Stimulated activated CD4-positive, alpha-beta T cell treated with anti-CD3 and anti-CD28 coated beads, Interleukin-4, amount 100 ng/mL, for 4 hours (primary cell): ENCODE results near the gene DNAJC4.

Experiments used
- DNase-seq, 2 experiments: peaks; one replicate each; pipeline ENCODE4 v3.0.0-alpha.2; 2020

The DNAJC4 gene

GRCh38 chr11:64208796-64209562, 21.4 kb upstream of the DNAJC4 start:
- DNase-seq, result no peak

- no peak for DNase-seq
These were observed 20.8 kb upstream of the DNAJC4 start for GRCh38 chr11:64209563-64209843.

GRCh38 chr11:64210301-64211020, 19.9 kb upstream of the DNAJC4 start:
- DNase-seq, result no peak

GRCh38 chr11:64211181-64211872, 19.0 kb upstream of the DNAJC4 start:
- no peak for DNase-seq

- no peak for DNase-seq
These were observed 13.5 kb upstream of the DNAJC4 start for GRCh38 chr11:64216879-64217278.

- DNase-seq, result no peak
These were observed 11.6 kb upstream of the DNAJC4 start for GRCh38 chr11:64218628-64219353.

- DNase-seq, result no peak
These were observed 11.0 kb upstream of the DNAJC4 start for GRCh38 chr11:64219354-64219684.

GRCh38 chr11:64219755-64220154, 10.6 kb upstream of the DNAJC4 start:
- no peak for DNase-seq

GRCh38 chr11:64220271-64220670, 10.1 kb upstream of the DNAJC4 start:
- no peak for DNase-seq

GRCh38 chr11:64220798-64221197, 9.6 kb upstream of the DNAJC4 start:
- no peak for DNase-seq

- no peak for DNase-seq
These were observed 7.7 kb upstream of the DNAJC4 start for GRCh38 chr11:64222651-64223000.

- no peak for DNase-seq
These were observed 7.2 kb upstream of the DNAJC4 start for GRCh38 chr11:64223001-64223651.

GRCh38 chr11:64224151-64224890, 6.0 kb upstream of the DNAJC4 start:
- no peak for DNase-seq

- no peak for DNase-seq
These were observed 5.3 kb upstream of the DNAJC4 start for GRCh38 chr11:64224891-64225607.

GRCh38 chr11:64225608-64226506, 4.5 kb upstream of the DNAJC4 start, which contains the start of the genes NUDT22 and TRPT1:
Gene NUDT22, plus strand, starts transcription at chr11:64226274. Its CDS starts 379 bp downstream, at chr11:64226653.
Gene TRPT1, minus strand, starts transcription at chr11:64226186. Its CDS starts 326 bp downstream, at chr11:64225860.
- DNase-seq, result peak; percentile 88 to 93

- peak; percentile 46 to 56 for DNase-seq
These were observed 3.8 kb upstream of the DNAJC4 start for GRCh38 chr11:64226507-64227051.

- DNase-seq, result no peak
These were observed 2.9 kb upstream of the DNAJC4 start for GRCh38 chr11:64227405-64227956.

GRCh38 chr11:64229090-64229743, 1.1 kb upstream of the DNAJC4 start:
- no peak for DNase-seq

GRCh38 chr11:64229744-64230170, 591 bp upstream of the DNAJC4 start:
- no peak for DNase-seq
